ENCODE data around the gene PFKL. TPM values are rescaled to one million over a fixed set of nuclear protein-coding genes. Genes with fewer than 3 reads are reported as not detected.
A peak's percentile ranks its signal among the peaks of the same experiment; 100 is the strongest.

PFKL gene
- total RNA-seq, 1 donor from 2014 or later = 139 TPM

DNA sequence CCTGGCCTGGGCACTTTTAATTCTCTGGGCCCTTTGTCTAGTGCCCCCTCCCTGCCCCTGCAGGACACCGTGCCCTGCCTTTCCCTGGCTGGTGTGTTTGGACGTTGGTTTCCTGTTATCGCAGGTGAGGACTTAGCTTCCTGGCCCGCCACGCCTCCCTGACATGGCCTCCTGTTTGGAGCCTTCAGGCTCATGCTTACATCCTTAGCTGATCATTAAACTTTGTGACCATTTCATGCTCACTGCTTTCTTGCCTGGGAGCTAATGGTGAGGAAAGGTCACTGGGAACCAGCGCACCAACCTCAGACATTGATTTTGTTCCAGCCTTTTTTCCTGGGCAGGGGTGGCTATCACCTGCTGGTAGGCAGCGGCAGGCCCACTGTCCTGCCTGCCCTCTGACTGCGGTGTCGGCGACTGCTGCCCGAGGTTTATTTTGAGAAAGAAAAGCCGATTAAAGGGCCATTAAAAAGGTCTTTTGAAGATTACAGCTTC, 3.7 kb downstream of the PFKL start:
- no peaks in the 10 kb centered on the region for H3K9me3 Mint-ChIP-seq
- H3K36me3 Mint-ChIP-seq (ENCODE audit: low read depth) = peaks cover 11% of the 10 kb centered on the region
- H3K4me3 Mint-ChIP-seq = peak overlapping the region; percentile 68
- H3K27me3 Mint-ChIP-seq (ENCODE audit: insufficient read depth) = no peaks in the 10 kb centered on the region
- DNase-seq (ENCODE audit: low spot score) = no peak
- H3K4me1 Mint-ChIP-seq (ENCODE audit: low read depth) = peaks cover 32% of the 10 kb centered on the region
- H3K27ac Mint-ChIP-seq = peak overlapping the region; percentile 65
- intact Hi-C loops (cut with micrococcal nuclease) = no loop called here

DNA sequence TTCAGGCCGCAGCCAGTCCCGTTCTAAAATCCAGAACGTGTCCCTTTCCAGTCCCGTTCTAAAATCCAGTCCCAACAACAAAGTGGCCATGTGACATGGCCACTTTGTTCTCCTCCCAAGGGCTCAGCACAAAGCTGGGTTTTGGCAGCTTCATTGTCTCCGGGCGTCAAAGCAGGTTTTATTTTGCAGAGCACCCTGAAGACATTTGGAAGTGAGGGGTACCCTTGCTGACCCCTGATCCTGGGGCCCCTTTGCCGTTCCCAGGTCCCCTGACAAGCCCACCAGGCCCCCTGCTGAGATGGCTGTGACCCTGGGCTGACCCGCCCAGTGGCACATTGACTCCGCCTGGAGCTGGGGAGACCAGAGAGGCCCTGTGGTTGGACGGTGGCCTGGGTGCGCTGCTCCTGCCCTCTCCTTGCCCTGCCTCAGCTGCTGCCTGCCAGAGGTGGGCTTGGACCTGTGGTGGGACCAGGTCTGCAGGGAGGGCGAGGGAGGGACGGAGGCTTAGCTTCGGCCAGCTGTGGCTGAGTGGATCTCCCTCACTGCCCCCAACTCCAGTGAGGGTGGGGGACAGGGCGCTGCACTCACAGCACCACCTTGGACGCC, 4.3 kb downstream of the PFKL start:
- Mint-ChIP-seq H3K27me3 (ENCODE audit: insufficient read depth) (no peaks in the 10 kb centered on the region), H3K4me3 (no peak overlapping the region), H3K27ac (no peak overlapping the region), H3K9me3 (no peaks in the 10 kb centered on the region), H3K4me1 (ENCODE audit: low read depth) (peaks cover 27% of the 10 kb centered on the region), H3K36me3 (ENCODE audit: low read depth) (peaks cover 11% of the 10 kb centered on the region)
- DNase-seq (ENCODE audit: low spot score) = no peak
- intact Hi-C loops (cut with micrococcal nuclease) = no loop called here

- Mint-ChIP-seq H3K9me3 (no peaks in the 10 kb centered on the region), H3K4me1 (ENCODE audit: low read depth) (peaks cover 24% of the 10 kb centered on the region), H3K36me3 (ENCODE audit: low read depth) (peaks cover 11% of the 10 kb centered on the region), H3K4me3 (peak overlapping the region; percentile 23), H3K27me3 (ENCODE audit: insufficient read depth) (no peaks in the 10 kb centered on the region), H3K27ac (peak overlapping the region; percentile 84)
- no peak for DNase-seq (ENCODE audit: low spot score)
- intact Hi-C loops (cut with micrococcal nuclease) = no loop called here
Measured at GRCh38 chr21:44304877-44305293, 5.0 kb downstream of the PFKL start.

- intact Hi-C loops (cut with micrococcal nuclease) = no loop called here
- no peak overlapping the region for H3K4me3 Mint-ChIP-seq
- H3K27ac Mint-ChIP-seq = no peak overlapping the region
- no peaks in the 10 kb centered on the region for H3K9me3 Mint-ChIP-seq
- DNase-seq (ENCODE audit: low spot score) = no peak
- no peaks in the 10 kb centered on the region for H3K27me3 Mint-ChIP-seq (ENCODE audit: insufficient read depth)
- peaks cover 24% of the 10 kb centered on the region for H3K4me1 Mint-ChIP-seq (ENCODE audit: low read depth)
- H3K36me3 Mint-ChIP-seq (ENCODE audit: low read depth) = peaks cover 11% of the 10 kb centered on the region
Measured at GRCh38 chr21:44305691-44306090, 5.8 kb downstream of the PFKL start.

- H3K4me3 Mint-ChIP-seq = no peak overlapping the region
- H3K27ac Mint-ChIP-seq = no peak overlapping the region
- no peak for DNase-seq (ENCODE audit: low spot score)
- H3K9me3 Mint-ChIP-seq = no peaks in the 10 kb centered on the region
- peaks cover 15% of the 10 kb centered on the region for H3K36me3 Mint-ChIP-seq (ENCODE audit: low read depth)
- no peaks in the 10 kb centered on the region for H3K27me3 Mint-ChIP-seq (ENCODE audit: insufficient read depth)
- H3K4me1 Mint-ChIP-seq (ENCODE audit: low read depth) = peaks cover 21% of the 10 kb centered on the region
- intact Hi-C loops (cut with micrococcal nuclease) = no loop called here
Measured at GRCh38 chr21:44306936-44307704, 7.3 kb downstream of the PFKL start.

DNA sequence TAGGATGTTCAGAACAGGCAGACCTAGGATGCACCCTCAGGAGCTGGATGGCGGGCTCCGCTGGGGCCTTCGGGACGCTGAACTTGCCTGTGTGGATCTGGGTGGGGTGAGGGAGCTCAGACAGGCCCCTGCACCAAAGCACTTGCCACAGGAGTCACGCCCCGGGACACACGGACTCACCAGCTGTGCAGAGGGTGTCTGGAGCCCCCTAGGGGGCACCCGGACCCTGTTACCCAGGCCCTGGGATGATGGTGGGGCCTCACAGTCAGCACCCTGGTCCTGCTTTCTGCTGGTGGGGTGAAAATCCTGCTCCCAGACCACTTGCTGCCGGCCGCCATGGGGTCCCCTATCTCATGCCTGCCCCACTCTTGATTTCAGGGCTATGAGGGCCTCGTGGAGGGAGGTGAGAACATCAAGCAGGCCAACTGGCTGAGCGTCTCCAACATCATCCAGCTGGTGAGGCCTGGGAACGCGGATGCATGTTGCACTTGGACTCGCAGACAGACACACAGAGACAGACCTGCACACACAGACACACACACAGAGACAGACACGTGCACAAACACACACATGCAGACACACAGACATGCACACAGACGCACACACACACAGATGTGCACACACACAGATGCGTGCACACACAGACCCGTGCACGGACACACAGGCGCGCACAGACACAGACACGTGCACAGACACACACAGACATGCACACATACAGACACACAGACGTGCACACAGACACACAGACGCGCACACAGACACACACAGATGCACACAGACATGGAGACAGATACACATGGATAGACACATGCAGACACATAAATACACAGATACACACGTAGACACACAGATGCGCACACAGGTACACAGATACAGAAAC, 11.0 kb downstream of the PFKL start:
- Mint-ChIP-seq H3K9me3 (no peaks in the 10 kb centered on the region), H3K4me1 (ENCODE audit: low read depth) (no peaks in the 10 kb centered on the region), H3K36me3 (ENCODE audit: low read depth) (peaks cover 11% of the 10 kb centered on the region), H3K4me3 (no peak overlapping the region), H3K27me3 (ENCODE audit: insufficient read depth) (no peaks in the 10 kb centered on the region), H3K27ac (no peak overlapping the region)
- no peak for DNase-seq (ENCODE audit: low spot score)
- intact Hi-C loops (cut with micrococcal nuclease) = no loop called here

GRCh38 chr21:44312089-44312488, 12.2 kb downstream of the PFKL start:
- no peak for DNase-seq (ENCODE audit: low spot score)
- H3K27me3 Mint-ChIP-seq (ENCODE audit: insufficient read depth) = no peaks in the 10 kb centered on the region
- intact Hi-C loops (cut with micrococcal nuclease) = no loop called here
- no peak overlapping the region for H3K4me3 Mint-ChIP-seq
- H3K4me1 Mint-ChIP-seq (ENCODE audit: low read depth) = no peaks in the 10 kb centered on the region
- H3K36me3 Mint-ChIP-seq (ENCODE audit: low read depth) = peaks cover 16% of the 10 kb centered on the region
- no peaks in the 10 kb centered on the region for H3K9me3 Mint-ChIP-seq
- H3K27ac Mint-ChIP-seq = no peak overlapping the region

DNA sequence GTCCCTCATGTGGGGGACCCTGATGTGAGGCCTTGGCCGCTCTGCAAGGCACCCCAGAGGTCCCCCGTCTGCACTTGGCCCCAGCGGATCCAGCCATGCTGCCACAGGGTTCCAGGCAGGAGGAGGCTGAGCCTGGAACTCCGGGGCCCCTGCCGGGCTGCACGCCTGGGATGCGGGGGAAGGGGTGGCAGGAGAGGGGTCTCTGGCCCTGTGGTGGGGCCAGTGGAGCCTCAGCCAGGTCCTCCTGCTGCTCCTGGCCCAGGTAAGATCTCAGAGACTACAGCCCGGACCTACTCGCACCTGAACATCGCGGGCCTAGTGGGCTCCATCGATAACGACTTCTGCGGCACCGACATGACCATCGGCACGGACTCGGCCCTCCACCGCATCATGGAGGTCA, 12.9 kb downstream of the PFKL start:
- intact Hi-C loops (cut with micrococcal nuclease) = no loop called here
- peaks cover 16% of the 10 kb centered on the region for H3K36me3 Mint-ChIP-seq (ENCODE audit: low read depth)
- H3K4me3 Mint-ChIP-seq = no peak overlapping the region
- DNase-seq (ENCODE audit: low spot score) = no peak
- no peaks in the 10 kb centered on the region for H3K9me3 Mint-ChIP-seq
- H3K4me1 Mint-ChIP-seq (ENCODE audit: low read depth) = no peaks in the 10 kb centered on the region
- H3K27ac Mint-ChIP-seq = no peak overlapping the region
- no peaks in the 10 kb centered on the region for H3K27me3 Mint-ChIP-seq (ENCODE audit: insufficient read depth)

- no peaks in the 10 kb centered on the region for H3K4me1 Mint-ChIP-seq (ENCODE audit: low read depth)
- no peaks in the 10 kb centered on the region for H3K9me3 Mint-ChIP-seq
- H3K27ac Mint-ChIP-seq = no peak overlapping the region
- no peaks in the 10 kb centered on the region for H3K27me3 Mint-ChIP-seq (ENCODE audit: insufficient read depth)
- no peak for DNase-seq (ENCODE audit: low spot score)
- intact Hi-C loops (cut with micrococcal nuclease) = no loop called here
- peaks cover 11% of the 10 kb centered on the region for H3K36me3 Mint-ChIP-seq (ENCODE audit: low read depth)
- H3K4me3 Mint-ChIP-seq = no peak overlapping the region
Measured at GRCh38 chr21:44313451-44313850, 13.6 kb downstream of the PFKL start.

DNA sequence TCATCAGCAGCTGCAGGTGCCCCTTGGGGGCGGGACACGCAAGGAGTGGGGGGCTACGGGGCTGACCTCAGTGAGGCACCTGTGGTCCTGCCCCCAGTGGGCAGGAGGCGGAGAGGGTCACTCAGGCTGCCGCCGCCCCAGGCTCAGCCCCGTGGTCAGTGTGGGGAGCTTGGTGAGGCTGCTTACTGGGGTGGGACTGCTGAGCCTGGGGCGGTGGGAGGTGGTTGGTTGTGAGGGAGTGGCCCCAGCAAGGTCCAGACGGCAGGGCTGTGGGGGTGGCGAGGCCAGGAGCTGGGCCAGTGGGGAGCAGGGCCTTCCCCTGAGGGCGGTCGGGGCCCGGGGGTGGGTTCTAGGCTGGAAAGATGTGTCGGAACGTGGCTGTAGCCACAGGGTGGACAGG, 14.3 kb downstream of the PFKL start:
- DNase-seq (ENCODE audit: low spot score) = no peak
- Mint-ChIP-seq H3K4me3 (no peak overlapping the region), H3K9me3 (no peaks in the 10 kb centered on the region), H3K27ac (no peak overlapping the region), H3K27me3 (ENCODE audit: insufficient read depth) (no peaks in the 10 kb centered on the region), H3K4me1 (ENCODE audit: low read depth) (no peaks in the 10 kb centered on the region), H3K36me3 (ENCODE audit: low read depth) (peaks cover 11% of the 10 kb centered on the region)
- intact Hi-C loops (cut with micrococcal nuclease) = no loop called here

DNA sequence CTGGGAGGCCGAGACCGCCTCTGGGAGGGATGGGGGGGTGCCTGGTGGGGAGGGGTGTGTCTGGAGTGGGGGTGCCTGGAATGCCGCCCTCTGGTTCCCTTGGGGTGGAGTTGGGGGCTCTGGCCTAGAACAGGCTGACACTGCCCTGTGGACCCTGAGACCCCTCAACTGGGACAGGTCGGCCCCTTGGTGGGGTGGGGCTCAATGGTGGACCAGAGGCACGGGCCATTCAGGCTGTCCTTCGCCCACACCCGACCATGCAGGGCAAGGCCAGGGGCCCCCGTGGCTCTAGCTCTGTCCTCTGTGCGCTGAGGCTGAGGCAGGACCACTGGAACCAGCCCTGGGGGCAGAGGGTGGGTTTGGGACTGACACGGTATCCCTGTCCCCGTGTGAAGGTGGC, 14.7 kb downstream of the PFKL start:
- Mint-ChIP-seq H3K36me3 (ENCODE audit: low read depth) (peaks cover 11% of the 10 kb centered on the region), H3K9me3 (no peaks in the 10 kb centered on the region), H3K27ac (no peak overlapping the region), H3K27me3 (ENCODE audit: insufficient read depth) (no peaks in the 10 kb centered on the region), H3K4me1 (ENCODE audit: low read depth) (no peaks in the 10 kb centered on the region), H3K4me3 (no peak overlapping the region)
- DNase-seq (ENCODE audit: low spot score) = no peak
- intact Hi-C loops (cut with micrococcal nuclease) = no loop called here

GRCh38 chr21:44315691-44316203, 15.9 kb downstream of the PFKL start:
- intact Hi-C loops (cut with micrococcal nuclease) = no loop called here
- Mint-ChIP-seq H3K4me1 (ENCODE audit: low read depth) (no peaks in the 10 kb centered on the region), H3K9me3 (no peaks in the 10 kb centered on the region), H3K36me3 (ENCODE audit: low read depth) (peaks cover 11% of the 10 kb centered on the region), H3K27me3 (ENCODE audit: insufficient read depth) (no peaks in the 10 kb centered on the region), H3K27ac (no peak overlapping the region), H3K4me3 (no peak overlapping the region)
- no peak for DNase-seq (ENCODE audit: low spot score)
